B cell (primary cell): Measurements from ENCODE around the gene FAM184A. TPM values are rescaled to one million over a fixed set of nuclear protein-coding genes. Genes with fewer than 3 reads are reported as not detected.
"Not testable (repeated sequence)": the region's sequence is repeated elsewhere in the genome, so short reads cannot be mapped to it uniquely, and the experiment has no call there.

Experiments used
- ATAC-seq: fragments of 200-7000 bp; cut with Tn5 transposase; one replicate; pipeline ENCODE4 v1.10.0; 2021; ENCODE audit warnings: low read depth, mild to moderate bottlenecking, moderate number of reproducible peaks, moderate library complexity
- CTCF ChIA-PET: fragments of 350-600 bp; sonication (Branson Sonifier 250); formaldehyde crosslinking; loops from one replicate; lab custom pipeline; 2021; ENCODE audit warnings: antibody characterized with exemption, inconsistent platforms; lab: Charles Lee
- POLR2A ChIA-PET: fragments of 350-600 bp; sonication (Branson Sonifier 250); formaldehyde crosslinking; loops from one replicate; lab custom pipeline; 2021; ENCODE audit warnings: antibody characterized with exemption; lab: Charles Lee
- DNase-seq: peaks from one replicate; pipeline ENCODE4 v3.0.0; 2013
- H2AFZ ChIP-seq: 2 replicates; pipeline ENCODE4 v1.6.1; 2012; ENCODE audit warnings: mild to moderate bottlenecking, low read depth, low read length; ENCODE audit not compliant: insufficient read depth, poor library complexity, severe bottlenecking
- H3K27ac ChIP-seq, 2 donors: 1 replicate in 1 of 2; 2 replicates in 1 of 2; pipeline ENCODE4 v1.5.1; 2012 to 2013; ENCODE audit warnings: low read length in 2 of 2, mild to moderate bottlenecking in 2 of 2, moderate library complexity in 1 of 2
- H3K27me3 ChIP-seq, 4 experiments: fragments of 200-600 bp in 1 of 4; sonication (generic) in 1 of 4; replicated peaks in 1 of 4; 1 replicate in 2 of 4; 2 replicates in 2 of 4; pipeline versions ENCODE4 v1.6.1 to v1.7.0; 2013 to 2016; ENCODE audit warnings: low read length in 3 of 4, mild to moderate bottlenecking in 2 of 4, mixed read lengths in 1 of 4, moderate library complexity in 1 of 4; ENCODE audit not compliant: insufficient read depth in 4 of 4, control insufficient read depth in 3 of 4; ENCODE audit errors: control extremely low read depth in 1 of 4
- H3K36me3 ChIP-seq, 2 experiments: replicated peaks in 1 of 2; 1 replicate in 1 of 2; 2 replicates in 1 of 2; pipeline versions ENCODE4 v1.6.1 to v1.7.1; 2013; ENCODE audit warnings: low read length in 1 of 2; ENCODE audit not compliant: insufficient read depth in 2 of 2, control insufficient read depth in 1 of 2; ENCODE audit errors: control extremely low read depth in 1 of 2, extremely low read depth in 1 of 2
- H3K4me1 ChIP-seq, 2 donors: fragments of 200-600 bp in 1 of 2; sonication (generic) in 1 of 2; 1 replicate in 1 of 2; 2 replicates in 1 of 2; pipeline versions ENCODE4 v1.5.1 to v1.6.1; 2013 to 2017; ENCODE audit warnings: low read length in 2 of 2; ENCODE audit not compliant: control insufficient read depth in 2 of 2, insufficient read depth in 2 of 2
- H3K4me2 ChIP-seq: replicated peaks from 2 replicates; pipeline ENCODE3; 2012; ENCODE audit warnings: mild to moderate bottlenecking, low read depth, low read length; ENCODE audit not compliant: poor library complexity, severe bottlenecking
- H3K4me3 ChIP-seq, 5 experiments: fragments of 200-600 bp in 1 of 5; sonication (generic) in 1 of 5; 1 replicate in 3 of 5; 2 replicates in 2 of 5; pipeline versions ENCODE4 v1.5.1 to v1.7.0; 2011 to 2016; ENCODE audit warnings: low read length in 4 of 5, mild to moderate bottlenecking in 4 of 5, low read depth in 2 of 5, control low read depth in 1 of 5, moderate library complexity in 1 of 5; ENCODE audit not compliant: insufficient read depth in 1 of 5; ENCODE audit errors: control extremely low read depth in 1 of 5, extremely low read depth in 1 of 5
- H3K79me2 ChIP-seq: fragments of 200-600 bp; sonication (generic); one replicate; pipeline ENCODE4 v1.6.0; 2016; ENCODE audit warnings: low read length; ENCODE audit not compliant: control insufficient read depth, insufficient read depth
- H3K9ac ChIP-seq: fragments of 200-600 bp; sonication (generic); 2 replicates; pipeline ENCODE4 v1.6.1; 2017; ENCODE audit warnings: mild to moderate bottlenecking, low read length, moderate library complexity
- H3K9me3 ChIP-seq, 3 donors: one replicate each; pipeline versions ENCODE4 v1.6.1 to v1.7.1; 2013; ENCODE audit warnings: low read length in 2 of 3; ENCODE audit not compliant: control insufficient read depth in 2 of 3, insufficient read depth in 1 of 3; ENCODE audit errors: control extremely low read depth in 1 of 3
- H4K20me1 ChIP-seq: 2 replicates; pipeline ENCODE4 v1.6.0; 2012; ENCODE audit warnings: mild to moderate bottlenecking, low read length; ENCODE audit not compliant: insufficient read depth, control insufficient read depth, poor library complexity, severe bottlenecking
- H3K27ac Mint-ChIP-seq: one replicate; pipeline ENCODE4 v1.8.0; 2021; ENCODE audit warnings: mixed read lengths
- H3K27me3 Mint-ChIP-seq: one replicate; pipeline ENCODE4 v1.8.0; 2021; ENCODE audit warnings: mixed read lengths
- H3K4me1 Mint-ChIP-seq: one replicate; pipeline ENCODE4 v1.8.0; 2021; ENCODE audit warnings: mixed read lengths
- H3K4me3 Mint-ChIP-seq: one replicate; pipeline ENCODE4 v1.8.0; 2021; ENCODE audit warnings: mixed read lengths
- H3K9me3 Mint-ChIP-seq: one replicate; pipeline ENCODE4 v1.8.0; 2022; ENCODE audit warnings: mixed read lengths; ENCODE audit not compliant: insufficient read depth
- EZH2 ChIP-seq: IDR thresholded peaks from 2 replicates; pipeline ENCODE4 v1.6.1; 2012; ENCODE audit warnings: borderline replicate concordance, low read depth, mild to moderate bottlenecking, moderate library complexity, low read length; ENCODE audit not compliant: insufficient read depth, poor library complexity, severe bottlenecking
- WGBS: methylation state at CpG from one replicate; pipeline ENCODE4 v1.1.5; 2013; ENCODE audit warnings: missing lambda C conversion rate; ENCODE audit not compliant: insufficient coverage; 5-methylcytosine and 5-hydroxymethylcytosine counted together
- intact Hi-C: fragments of 100-400 bp; cut with micrococcal nuclease; formaldehyde crosslinking; loops from one replicate; pipeline ENCODE4 v1.10.0; 2022
- polyA plus RNA-seq: library from polyadenylated mRNA; depleted of rRNA; stranded (reverse); fragments of >200 nt; gene quantifications from 2 replicates; pipeline ENCODE4 v1.2.3, GENCODE V29; 2012
- total RNA-seq, 2 donors: library from RNA; stranded (reverse); fragments of 120-200 nt in 1 of 2; gene quantifications; 1 replicate in 1 of 2; 2 replicates in 1 of 2; pipeline versions ENCODE4 v1.2.3 to v1.2.4, GENCODE V29; 2013 to 2022
- TF ChIP-seq, protein P1 (sequence below): fragments of 200-600 bp; IDR thresholded peaks from one replicate; pipeline ENCODE4 v1.8.0; 2022; ENCODE audit warnings: antibody characterized with exemption, mild to moderate bottlenecking

Gene FAM184A
- total and polyA plus RNA-seq, 2 donors (not counting 1 experiment from before 2014, with no cell fraction given), result 0.07 to 0.54 TPM

DNA sequence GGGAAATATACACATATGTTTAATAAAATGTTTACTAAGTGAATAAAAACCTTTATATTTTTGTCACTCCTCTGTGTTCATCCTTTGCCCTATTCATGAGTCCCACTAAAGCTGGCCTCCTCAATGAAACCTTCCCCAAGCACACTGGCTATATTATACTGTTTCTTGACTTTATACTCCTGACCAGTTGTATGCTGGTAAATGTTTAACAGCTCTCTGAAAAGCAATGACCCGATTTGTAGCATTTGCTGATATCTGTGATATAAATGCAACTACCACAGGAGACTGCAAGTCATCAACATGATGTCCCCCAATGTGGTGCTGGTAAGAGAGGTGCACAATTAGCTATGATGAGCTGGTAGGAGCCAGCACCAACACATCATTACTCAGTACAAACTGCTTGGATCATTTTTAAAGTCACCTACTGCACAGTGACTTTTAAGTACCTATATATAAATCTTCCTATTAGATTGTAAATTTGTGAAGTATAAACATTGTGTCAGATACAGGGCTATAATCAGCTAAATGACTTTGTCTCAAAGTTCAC is 78.9 kb downstream of the FAM184A start:
- intact Hi-C loops, result no loop called here
- Histone ChIP-seq H3K4me2 (no peak overlapping the region), H2AFZ (no peak overlapping the region), H3K4me1 (no peaks in the 10 kb centered on the region), H3K79me2 (no peaks in the 10 kb centered on the region), H3K27me3 (peaks cover 0 to 3% (median 0%) of the 10 kb centered on the region in 4 experiments), H3K9ac (no peak overlapping the region), H3K27ac (no peak overlapping the region), H3K4me3 (no peak overlapping the region), H3K36me3 (no peaks in the 10 kb centered on the region), H3K9me3 (no peaks in the 10 kb centered on the region), H4K20me1 (no peaks in the 10 kb centered on the region)
- WGBS, result no CpG with 5 or more reads among the region's 1 CpG
- DNase-seq, result no peak
- Mint-ChIP-seq H3K4me3 (no peak overlapping the region), H3K27ac (no peak overlapping the region), H3K27me3 (no peaks in the 10 kb centered on the region), H3K9me3 (no peaks in the 10 kb centered on the region), H3K4me1 (no peaks in the 10 kb centered on the region)
- POLR2A ChIA-PET, result no interaction called here
- CTCF ChIA-PET, result no interaction called here
- ATAC-seq, result no peak
- TF ChIP-seq EZH2, result no peak
- TF ChIP-seq, protein P1, sequence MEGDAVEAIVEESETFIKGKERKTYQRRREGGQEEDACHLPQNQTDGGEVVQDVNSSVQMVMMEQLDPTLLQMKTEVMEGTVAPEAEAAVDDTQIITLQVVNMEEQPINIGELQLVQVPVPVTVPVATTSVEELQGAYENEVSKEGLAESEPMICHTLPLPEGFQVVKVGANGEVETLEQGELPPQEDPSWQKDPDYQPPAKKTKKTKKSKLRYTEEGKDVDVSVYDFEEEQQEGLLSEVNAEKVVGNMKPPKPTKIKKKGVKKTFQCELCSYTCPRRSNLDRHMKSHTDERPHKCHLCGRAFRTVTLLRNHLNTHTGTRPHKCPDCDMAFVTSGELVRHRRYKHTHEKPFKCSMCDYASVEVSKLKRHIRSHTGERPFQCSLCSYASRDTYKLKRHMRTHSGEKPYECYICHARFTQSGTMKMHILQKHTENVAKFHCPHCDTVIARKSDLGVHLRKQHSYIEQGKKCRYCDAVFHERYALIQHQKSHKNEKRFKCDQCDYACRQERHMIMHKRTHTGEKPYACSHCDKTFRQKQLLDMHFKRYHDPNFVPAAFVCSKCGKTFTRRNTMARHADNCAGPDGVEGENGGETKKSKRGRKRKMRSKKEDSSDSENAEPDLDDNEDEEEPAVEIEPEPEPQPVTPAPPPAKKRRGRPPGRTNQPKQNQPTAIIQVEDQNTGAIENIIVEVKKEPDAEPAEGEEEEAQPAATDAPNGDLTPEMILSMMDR, result no peak

DNA sequence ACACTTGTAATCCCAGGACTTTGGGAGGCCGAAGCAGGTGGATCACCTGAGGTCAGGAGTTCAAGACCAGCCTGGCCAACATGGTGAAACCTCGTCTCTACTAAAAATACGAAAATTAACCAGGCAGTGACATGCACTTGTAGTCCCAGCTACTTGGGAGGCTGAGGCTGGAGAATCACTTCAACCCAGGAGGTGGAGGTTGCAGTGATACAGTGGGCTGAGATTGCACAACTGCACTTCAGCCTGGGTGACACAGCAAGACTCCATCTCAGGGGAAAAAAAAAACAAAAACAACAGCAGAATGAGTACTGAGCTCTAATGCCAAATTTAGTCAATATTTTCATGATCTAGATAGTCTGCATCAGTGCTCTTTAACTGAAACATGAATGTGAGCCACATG is 81.0 kb downstream of the FAM184A start:
- H3K4me1 Mint-ChIP-seq, H3K9ac ChIP-seq, H3K79me2 ChIP-seq, H3K4me3 ChIP-seq, POLR2A ChIA-PET, H3K27ac Mint-ChIP-seq, DNase-seq, H3K4me2 ChIP-seq, H3K9me3 Mint-ChIP-seq, H3K27me3 ChIP-seq, H3K4me3 Mint-ChIP-seq, ATAC-seq, intact Hi-C loops, H3K4me1 ChIP-seq, CTCF ChIA-PET, H3K9me3 ChIP-seq, H3K36me3 ChIP-seq, H4K20me1 ChIP-seq, H3K27me3 Mint-ChIP-seq, H3K27ac ChIP-seq, H2AFZ ChIP-seq: not testable (repeated sequence)
- 93% methylated on average over 3 of the region's 3 CpGs for WGBS
